HepG2 (cell line): Measurements from ENCODE around the gene TBC1D20. TPM values are rescaled to one million over a fixed set of nuclear protein-coding genes. Genes with fewer than 3 reads are reported as not detected.

Source experiments
- ARNT2 ChIP-seq: sonication (generic); formaldehyde crosslinking; IDR thresholded peaks from 2 replicates; pipeline ENCODE4 v1.8.0; 2022; ENCODE audit warnings: mild to moderate bottlenecking, low read depth, missing genetic modification reagents, moderate library complexity
- CTCF ChIP-seq: sonication (generic); formaldehyde crosslinking; IDR thresholded peaks from 2 replicates; pipeline ENCODE4 v1.5.0; 2020; ENCODE audit warnings: mild to moderate bottlenecking, missing genetic modification reagents, moderate library complexity
- DPF2 ChIP-seq: sonication (generic); formaldehyde crosslinking; IDR thresholded peaks from 2 replicates; pipeline ENCODE4 v1.4.0; 2020; ENCODE audit warnings: mild to moderate bottlenecking, low read depth, missing genetic modification reagents, borderline replicate concordance
- HCFC1 ChIP-seq: fragments of 150-350 bp; IDR thresholded peaks from 2 replicates; pipeline ENCODE4 v1.6.1; 2014; ENCODE audit warnings: low read depth, low read length
- HDAC6 ChIP-seq: fragments of 200-600 bp; sonication (generic); IDR thresholded peaks from 2 replicates; pipeline ENCODE4 v1.7.0; 2017; ENCODE audit warnings: mild to moderate bottlenecking, antibody characterized with exemption, low read length, low read depth
- HMGXB4 ChIP-seq, 2 experiments: sonication (generic) in 1 of 2; formaldehyde crosslinking in 1 of 2; IDR thresholded peaks; 2 replicates each; pipeline versions ENCODE4 v1.4.0 to v1.6.1; 2018 to 2020; ENCODE audit warnings: missing genetic modification reagents in 2 of 2, borderline replicate concordance in 1 of 2, low read depth in 1 of 2, mild to moderate bottlenecking in 1 of 2, missing biosample characterization in 1 of 2
- KAT8 ChIP-seq: IDR thresholded peaks from 2 replicates; pipeline ENCODE4 v1.6.1; 2016; ENCODE audit warnings: missing genetic modification reagents, missing compliant biosample characterization
- KLF16 ChIP-seq, 2 experiments: sonication (generic) in 1 of 2; formaldehyde crosslinking in 1 of 2; IDR thresholded peaks; 2 replicates each; pipeline versions ENCODE4 v1.6.1 to v1.8.0; 2016 to 2023; ENCODE audit warnings: missing genetic modification reagents in 2 of 2, missing compliant biosample characterization in 1 of 2
- MTF1 ChIP-seq: sonication (generic); formaldehyde crosslinking; IDR thresholded peaks from 2 replicates; pipeline ENCODE4 v1.5.0; 2020; ENCODE audit warnings: missing genetic modification reagents
- NPAS2 ChIP-seq: sonication (generic); formaldehyde crosslinking; IDR thresholded peaks from 2 replicates; pipeline ENCODE4 v1.8.0; 2022; ENCODE audit warnings: mild to moderate bottlenecking, missing genetic modification reagents, borderline replicate concordance
- SOX6 ChIP-seq, 2 experiments: fragments of 450-650 bp in 1 of 2; sonication (generic) in 1 of 2; formaldehyde crosslinking in 1 of 2; IDR thresholded peaks; 2 replicates each; pipeline versions ENCODE4 v1.4.0 to v1.6.1; 2017 to 2020; ENCODE audit warnings: antibody characterized with exemption in 1 of 2, mild to moderate bottlenecking in 1 of 2, missing genetic modification reagents in 1 of 2
- TFE3 ChIP-seq: IDR thresholded peaks from 2 replicates; pipeline ENCODE4 v1.6.1; 2016
- THAP11 ChIP-seq: IDR thresholded peaks from 2 replicates; pipeline ENCODE4 v1.6.1; 2016; ENCODE audit warnings: missing biosample characterization, missing genetic modification reagents
- ZBTB46 ChIP-seq: sonication (generic); formaldehyde crosslinking; IDR thresholded peaks from 2 replicates; pipeline ENCODE4 v1.4.0; 2020; ENCODE audit warnings: mild to moderate bottlenecking, missing genetic modification reagents, borderline replicate concordance
- ZGPAT ChIP-seq: IDR thresholded peaks from 2 replicates; pipeline ENCODE4 v1.6.1; 2016; ENCODE audit warnings: mild to moderate bottlenecking
- ZNF20 ChIP-seq: sonication (generic); formaldehyde crosslinking; IDR thresholded peaks from 2 replicates; pipeline ENCODE4 v1.4.0; 2020; ENCODE audit warnings: mild to moderate bottlenecking, moderate library complexity, missing genetic modification reagents
- ZNF234 ChIP-seq: sonication (generic); formaldehyde crosslinking; conservative IDR thresholded peaks from 2 replicates; pipeline ENCODE4 v1.5.1; 2020; ENCODE audit warnings: mild to moderate bottlenecking, missing genetic modification reagents
- ZNF24 ChIP-seq: fragments of 450-650 bp; IDR thresholded peaks from 2 replicates; pipeline ENCODE4 v1.6.1; 2017; ENCODE audit warnings: antibody characterized with exemption, mild to moderate bottlenecking
- ZNF580 ChIP-seq: IDR thresholded peaks from 2 replicates; pipeline ENCODE4 v1.6.1; 2016; ENCODE audit warnings: low read depth, borderline replicate concordance
- ZNF703 ChIP-seq: sonication (generic); formaldehyde crosslinking; IDR thresholded peaks from 2 replicates; pipeline ENCODE4 v1.5.1; 2020; ENCODE audit warnings: missing genetic modification reagents, mild to moderate bottlenecking, moderate library complexity, borderline replicate concordance
- ZNF709 ChIP-seq: sonication (generic); formaldehyde crosslinking; IDR thresholded peaks from 2 replicates; pipeline ENCODE4 v1.5.0; 2020; ENCODE audit warnings: mild to moderate bottlenecking, missing genetic modification reagents
- polyA plus RNA-seq, 8 experiments: library from polyadenylated mRNA; depleted of rRNA in 3 of 8; stranded (reverse) in 7 of 8; unstranded in 1 of 8; fragments of >200 nt; fragmentation: Illumina TruSeq in 4 of 8; extraction: Trizol in 4 of 8; gene quantifications; 2 replicates each; pipeline versions ENCODE4 v1.2.1 to v1.2.3, GENCODE V29; 2011 to 2016; ENCODE audit warnings: low read depth in 4 of 8, missing spikeins in 1 of 8, mixed read lengths in 1 of 8; ENCODE audit not compliant: insufficient read depth in 1 of 8
- total RNA-seq, 5 experiments: library from RNA; depleted of rRNA; stranded (reverse); fragments of >200 nt; fragmentation: Illumina TruSeq; extraction: Trizol; gene quantifications; 2 replicates each; pipeline ENCODE4 v1.2.3, GENCODE V29; 2016; ENCODE audit warnings: low read depth in 1 of 5

TBC1D20 gene
- total and polyA plus RNA-seq, 2 of the 13 experiments (the other 11 are each of a cell fraction or from before 2014, with no cell fraction given), result 36.6 to 47.1 TPM

GRCh38 chr20:504632-505075 is 42.3 kb upstream of the TBC1D20 start (continued):
- TF ChIP-seq THAP11 (no peak; the same call in 1 of the 2 replicates), CTCF (CRISPR knock-in tag) (no peak), ZNF24 (peak; percentile 37; the same call in 1 of the 2 replicates), ZNF709 (CRISPR knock-in tag) (no peak), KAT8 (CRISPR knock-in tag) (0 out of 2 replicates have a peak, but pooled peaks have one; percentile 41), HDAC6 (no peak), SOX6 (IDR thresholded peaks at IDR 0.05) (no peak), SOX6 (CRISPR knock-in tag; IDR thresholded peaks at IDR 0.05) (peak; percentile 74), ZGPAT (peak; percentile 53; the same call in 1 of the 2 replicates), ARNT2 (CRISPR knock-in tag) (no peak), ZNF580 (CRISPR knock-in tag) (no peak), ZNF20 (CRISPR knock-in tag) (no peak), DPF2 (peak; percentile 48; the same call in 1 of the 2 replicates), HCFC1 (no peak), MTF1 (CRISPR knock-in tag) (no peak), KLF16 (CRISPR knock-in tag; IDR thresholded peaks at IDR 0.05) (0 out of 4 replicates have a peak, but pooled peaks of 1 of the 2 experiments have one; percentile 32), ZNF703 (no peak), ZBTB46 (no peak), TFE3 (peak; percentile 65; the same call in 1 of the 2 replicates), ZNF234 (CRISPR knock-in tag) (no peak), HMGXB4 (CRISPR knock-in tag; IDR thresholded peaks at IDR 0.05; ENCODE audit: borderline replicate concordance in 1 of 2, low read depth in 1 of 2) (no peak), NPAS2 (CRISPR knock-in tag) (no peak)
